ENCODE results near the gene BANF2. TPM values are rescaled to one million over a fixed set of nuclear protein-coding genes. Genes with fewer than 3 reads are reported as not detected.

Gene BANF2
- total RNA-seq, 2 donors from 2014 or later: not detected

- Mint-ChIP-seq H3K9me3 (peaks cover 2% of the 10 kb centered on the region), H3K36me3 (ENCODE audit: low read depth) (no peaks in the 10 kb centered on the region), H3K27ac (no peak overlapping the region), H3K27me3 (ENCODE audit: insufficient read depth) (peaks cover 11% of the 10 kb centered on the region), H3K4me1 (peaks cover 10% of the 10 kb centered on the region), H3K4me3 (no peak overlapping the region)
- 72 to 79% methylated on average over 5 to 6 of the region's 6 CpGs for WGBS, 2 experiments (ENCODE audit: insufficient coverage in 1 of 2, insufficient read length in 1 of 2)
- Histone ChIP-seq H3K4me1 (ENCODE audit: control insufficient read depth, insufficient read depth, low read length) (no peaks in the 10 kb centered on the region), H3K36me3 (ENCODE audit: control insufficient read depth, insufficient read depth, low read length) (no peaks in the 10 kb centered on the region), H3K27me3 (ENCODE audit: control insufficient read depth, insufficient read depth, low read length, poor library complexity, severe bottlenecking) (no peaks in the 10 kb centered on the region), H3K27ac (ENCODE audit: low read depth, low read length) (no peak overlapping the region), H3K4me3 (ENCODE audit: low read length) (no peak overlapping the region), H3K9ac (ENCODE audit: extremely low read depth, low read length, poor library complexity, severe bottlenecking) (no peak overlapping the region), H3K9me3 (ENCODE audit: control insufficient read depth, low read length) (no peaks in the 10 kb centered on the region)
- peak; percentile 61 for DNase-seq
- TF ChIP-seq CTCF (conservative IDR thresholded peaks at IDR 0.05): peak; percentile 51
These were observed 22.2 kb downstream of the BANF2 start for GRCh38 chr20:17721802-17722486.

GRCh38 chr20:17722493-17723300, 22.9 kb downstream of the BANF2 start:
- Mint-ChIP-seq H3K27me3 (ENCODE audit: insufficient read depth) (peaks cover 11% of the 10 kb centered on the region), H3K9me3 (peaks cover 2% of the 10 kb centered on the region), H3K4me1 (peaks cover 10% of the 10 kb centered on the region), H3K27ac (no peak overlapping the region), H3K4me3 (no peak overlapping the region), H3K36me3 (ENCODE audit: low read depth) (no peaks in the 10 kb centered on the region)
- WGBS, 2 experiments (ENCODE audit: insufficient coverage in 1 of 2, insufficient read length in 1 of 2): 91 to 100% methylated on average over 7 to 14 of the region's 14 CpGs
- Histone ChIP-seq H3K9me3 (ENCODE audit: control insufficient read depth, low read length) (no peaks in the 10 kb centered on the region), H3K4me3 (ENCODE audit: low read length) (no peak overlapping the region), H3K36me3 (ENCODE audit: control insufficient read depth, insufficient read depth, low read length) (no peaks in the 10 kb centered on the region), H3K27me3 (ENCODE audit: control insufficient read depth, insufficient read depth, low read length, poor library complexity, severe bottlenecking) (no peaks in the 10 kb centered on the region), H3K9ac (ENCODE audit: extremely low read depth, low read length, poor library complexity, severe bottlenecking) (no peak overlapping the region), H3K4me1 (ENCODE audit: control insufficient read depth, insufficient read depth, low read length) (no peaks in the 10 kb centered on the region), H3K27ac (ENCODE audit: low read depth, low read length) (no peak overlapping the region)
- no peak for TF ChIP-seq CTCF (conservative IDR thresholded peaks at IDR 0.05)
- no peak for DNase-seq

GRCh38 chr20:17723301-17723691, 23.5 kb downstream of the BANF2 start:
- no peak for TF ChIP-seq CTCF (conservative IDR thresholded peaks at IDR 0.05)
- DNase-seq: no peak
- H3K4me1 ChIP-seq (ENCODE audit: control insufficient read depth, insufficient read depth, low read length): no peaks in the 10 kb centered on the region
- no peaks in the 10 kb centered on the region for H3K27me3 ChIP-seq (ENCODE audit: control insufficient read depth, insufficient read depth, low read length, poor library complexity, severe bottlenecking)
- Mint-ChIP-seq H3K36me3 (ENCODE audit: low read depth) (no peaks in the 10 kb centered on the region), H3K27ac (no peak overlapping the region), H3K4me3 (no peak overlapping the region), H3K4me1 (peaks cover 10% of the 10 kb centered on the region), H3K9me3 (peaks cover 2% of the 10 kb centered on the region), H3K27me3 (ENCODE audit: insufficient read depth) (peaks cover 11% of the 10 kb centered on the region)
- H3K4me3 ChIP-seq (ENCODE audit: low read length): no peak overlapping the region
- no peak overlapping the region for H3K27ac ChIP-seq (ENCODE audit: low read depth, low read length)
- H3K9ac ChIP-seq (ENCODE audit: extremely low read depth, low read length, poor library complexity, severe bottlenecking): no peak overlapping the region
- H3K9me3 ChIP-seq (ENCODE audit: control insufficient read depth, low read length): no peaks in the 10 kb centered on the region
- 93 to 95% methylated on average over 5 of the region's 5 CpGs for WGBS, 2 experiments (ENCODE audit: insufficient coverage in 1 of 2, insufficient read length in 1 of 2)
- no peaks in the 10 kb centered on the region for H3K36me3 ChIP-seq (ENCODE audit: control insufficient read depth, insufficient read depth, low read length)

Measured in endodermal cell (in vitro differentiated cells).